ENCODE data around the gene SHISA5. TPM values are rescaled to one million over a fixed set of nuclear protein-coding genes. Genes with fewer than 3 reads are reported as not detected.

Gene SHISA5
- total RNA-seq, 1 experiment from 2014 or later: 174 TPM

DNA sequence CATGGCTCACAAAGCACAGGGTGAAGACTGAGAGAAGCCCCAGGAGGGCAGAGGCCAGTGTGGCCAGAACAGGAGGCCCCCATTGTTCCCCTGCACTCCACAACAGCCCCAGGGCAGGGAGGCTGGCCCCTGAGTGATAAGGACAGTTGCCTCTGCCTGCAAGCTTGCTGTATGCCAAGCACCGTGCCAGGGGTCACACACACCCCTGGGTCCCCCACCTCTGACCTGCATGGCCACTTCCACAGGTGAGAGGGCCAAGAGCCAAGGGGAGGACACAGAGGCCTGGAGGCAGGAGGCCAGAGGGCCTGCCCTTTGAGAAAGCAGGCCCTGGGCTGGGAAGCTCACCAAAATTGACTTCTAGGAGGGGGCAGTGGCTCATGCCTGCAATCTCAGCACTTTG, 33.7 kb downstream of the SHISA5 start:
- Histone ChIP-seq H3T11ph (ENCODE audit: low read length) (no peak overlapping the region), H2BK15ac (ENCODE audit: low read depth, low read length) (no peak overlapping the region), H2AK5ac (ENCODE audit: insufficient read length, low read length) (no peak overlapping the region), H2BK20ac (ENCODE audit: low read depth, low read length, poor library complexity, severe bottlenecking) (no peak overlapping the region), H4K20me1 (ENCODE audit: control insufficient read depth, insufficient read depth, insufficient read length) (no peaks in the 10 kb centered on the region), H3K14ac (ENCODE audit: insufficient read depth, low read length) (no peak overlapping the region), H4K8ac (replicated peaks; ENCODE audit: insufficient read length, low read depth, low read length) (no peak overlapping the region), H3K27ac (ENCODE audit: insufficient read length, low read depth, low read length) (no peak overlapping the region), H3K18ac (ENCODE audit: insufficient read length, low read depth, low read length) (no peak overlapping the region), H3K9me3 (ENCODE audit: control insufficient read depth, low read depth, low read length) (no peaks in the 10 kb centered on the region), H3K4ac (ENCODE audit: low read depth, low read length) (no peak overlapping the region), H2AFZ (ENCODE audit: low read length) (no peak overlapping the region), H3K4me1 (ENCODE audit: insufficient read depth, low read length) (peaks cover 4% of the 10 kb centered on the region; the same call in 1 of the 2 replicates), H4K91ac (ENCODE audit: insufficient read length, low read depth, low read length) (no peak overlapping the region), H2BK120ac (ENCODE audit: low read depth, low read length, poor library complexity, severe bottlenecking) (no peak overlapping the region), H2BK12ac (ENCODE audit: insufficient read length, low read depth, low read length) (no peak overlapping the region), H2BK5ac (ENCODE audit: insufficient read length, low read length) (no peak overlapping the region), H3K27me3 (ENCODE audit: insufficient read depth, low read length) (no peaks in the 10 kb centered on the region), H3K56ac (ENCODE audit: insufficient read length, low read depth, low read length) (no peak overlapping the region), H4K5ac (ENCODE audit: insufficient read length, low read depth, low read length) (no peak overlapping the region), H3K9ac (ENCODE audit: extremely low read depth, insufficient read length, low read length) (no peak overlapping the region), H3K4me2 (ENCODE audit: insufficient read depth, insufficient read length, low read length) (no peak overlapping the region), H3K23ac (ENCODE audit: insufficient read length, low read depth, low read length) (no peak overlapping the region), H3K79me2 (ENCODE audit: insufficient read depth, low read length) (no peaks in the 10 kb centered on the region; the same call in 1 of the 2 replicates), H3K23me2 (ENCODE audit: insufficient read length, low read depth, low read length, poor library complexity, severe bottlenecking) (peaks cover 5% of the 10 kb centered on the region), H3K79me1 (ENCODE audit: insufficient read depth, low read depth, low read length, poor library complexity, severe bottlenecking) (no peaks in the 10 kb centered on the region)
- Mint-ChIP-seq H3K4me1 (peaks cover 29 to 41% of the 10 kb centered on the region in 2 experiments), H3K27me3 (ENCODE audit: low read depth) (no peaks in the 10 kb centered on the region; the same call in 1 of the 2 replicates), H3K27ac (peak overlapping the region; percentile 28 to 88 (median 71); a peak in 3 of 7 replicates), H3K4me3 (peak overlapping the region in 1 of 2 experiments; percentile 27; a peak in 1 of 5 replicates), H3K9me3 (no peaks in the 10 kb centered on the region; a peak in 1 of 5 replicates), H3K36me3 (ENCODE audit: insufficient read depth in 1 of 3, low read depth in 3 of 3) (peaks cover 15 to 32% (median 30%) of the 10 kb centered on the region in 3 experiments)
- no peak for TF ChIP-seq CTCF (conservative IDR thresholded peaks at IDR 0.05)
- no peak for DNase-seq
- no CpG with 5 or more reads among the region's 1 CpG for WGBS (ENCODE audit: extremely low coverage, insufficient read length, low lambda C conversion rate)

All from H9 (cell line).